Mesendoderm (in vitro differentiated cells): Measurements from ENCODE around the gene TIMP3.

Experiments
- DNase-seq: peaks from one replicate; pipeline ENCODE4 v3.0.0; 2013
- H2AK5ac ChIP-seq: 2 replicates; pipeline ENCODE4 v1.6.1; 2013; ENCODE audit warnings: low read length, inconsistent platforms
- H2BK120ac ChIP-seq: 2 replicates; pipeline ENCODE4 v1.6.1; 2013; ENCODE audit warnings: low read depth, mild to moderate bottlenecking, low read length, moderate library complexity, mixed read lengths
- H2BK15ac ChIP-seq: replicated peaks from 2 replicates; pipeline ENCODE4 v1.6.1; 2013; ENCODE audit warnings: low read depth, mild to moderate bottlenecking, moderate library complexity
- H2BK5ac ChIP-seq: 2 replicates; pipeline ENCODE4 v1.6.1; 2013; ENCODE audit warnings: low read length, inconsistent platforms
- H3K18ac ChIP-seq: 2 replicates; pipeline ENCODE4 v1.6.1; 2013; ENCODE audit warnings: mild to moderate bottlenecking, low read length, mixed read lengths
- H3K23ac ChIP-seq: one replicate; pipeline ENCODE4 v1.6.1; 2013; ENCODE audit warnings: low read length
- H3K27ac ChIP-seq: 2 replicates; pipeline ENCODE4 v1.5.1; 2013; ENCODE audit warnings: low read depth, mild to moderate bottlenecking, inconsistent platforms, low read length, moderate library complexity
- H3K27me3 ChIP-seq: 2 replicates; pipeline ENCODE4 v1.6.1; 2013; ENCODE audit warnings: low read length, control low read depth, mild to moderate bottlenecking, inconsistent platforms; ENCODE audit not compliant: insufficient read depth, poor library complexity
- H3K36me3 ChIP-seq: 2 replicates; pipeline ENCODE4 v1.6.1; 2013; ENCODE audit warnings: low read length, inconsistent platforms; ENCODE audit not compliant: control insufficient read depth, insufficient read depth
- H3K4ac ChIP-seq: one replicate; pipeline ENCODE4 v1.6.1; 2013; ENCODE audit warnings: low read depth, mild to moderate bottlenecking, low read length, moderate library complexity
- H3K4me1 ChIP-seq: 2 replicates; pipeline ENCODE4 v1.6.1; 2013; ENCODE audit warnings: low read depth, low read length, inconsistent platforms; ENCODE audit not compliant: control insufficient read depth
- H3K4me2 ChIP-seq: 2 replicates; pipeline ENCODE4 v1.6.1; 2013; ENCODE audit warnings: low read length
- H3K4me3 ChIP-seq: 2 replicates; pipeline ENCODE4 v1.5.1; 2013; ENCODE audit warnings: mild to moderate bottlenecking, low read length
- H3K56ac ChIP-seq: one replicate; pipeline ENCODE4 v1.6.1; 2013; ENCODE audit warnings: low read length
- H3K79me1 ChIP-seq: 2 replicates; pipeline ENCODE4 v1.6.1; 2013; ENCODE audit warnings: low read length, inconsistent platforms
- H3K79me2 ChIP-seq: 2 replicates; pipeline ENCODE4 v1.6.1; 2013; ENCODE audit warnings: mild to moderate bottlenecking, low read length; ENCODE audit not compliant: control insufficient read depth, insufficient read depth
- H3K9ac ChIP-seq: 2 replicates; pipeline ENCODE4 v1.6.1; 2013; ENCODE audit warnings: low read length, inconsistent platforms
- H4K5ac ChIP-seq: one replicate; pipeline ENCODE4 v1.6.1; 2013; ENCODE audit warnings: low read length
- H4K8ac ChIP-seq: one replicate; pipeline ENCODE4 v1.6.1; 2013; ENCODE audit warnings: low read depth, mild to moderate bottlenecking, control low read depth, low read length, moderate library complexity
- WGBS: extraction: QIAGEN DNeasy Blood & Tissue Kit; methylation state at CpG from one replicate; pipeline ENCODE4 v1.1.7; 2013; ENCODE audit warnings: low lambda C conversion rate, missing lambda C conversion rate; ENCODE audit not compliant: insufficient coverage; ENCODE audit errors: extremely low coverage; 5-methylcytosine and 5-hydroxymethylcytosine counted together

The TIMP3 gene

GRCh38 chr22:32777987-32778386 lies 23.5 kb upstream of the TIMP3 start:
- Histone ChIP-seq H3K79me2 (no peaks in the 10 kb centered on the region), H2BK5ac (no peak overlapping the region), H4K5ac (no peak overlapping the region), H2BK120ac (no peak overlapping the region), H3K4me1 (peaks cover 2% of the 10 kb centered on the region), H3K79me1 (no peaks in the 10 kb centered on the region), H3K4me2 (no peak overlapping the region), H3K18ac (no peak overlapping the region), H3K27me3 (no peaks in the 10 kb centered on the region), H3K4ac (no peak overlapping the region), H4K8ac (no peak overlapping the region), H3K23ac (no peak overlapping the region), H3K56ac (no peak overlapping the region), H2AK5ac (no peak overlapping the region), H2BK15ac (no peak overlapping the region), H3K4me3 (no peak overlapping the region), H3K9ac (no peak overlapping the region), H3K36me3 (no peaks in the 10 kb centered on the region), H3K27ac (no peak overlapping the region)
- DNase-seq: peak; percentile 40
- no CpG with 5 or more reads among the region's 4 CpGs for WGBS

GRCh38 chr22:32780726-32781310 lies 20.7 kb upstream of the TIMP3 start:
- H3K23ac ChIP-seq: no peak overlapping the region
- no peak overlapping the region for H3K18ac ChIP-seq
- H2BK15ac ChIP-seq: no peak overlapping the region
- no peak overlapping the region for H3K27ac ChIP-seq
- H3K56ac ChIP-seq: no peak overlapping the region
- DNase-seq: no peak
- H4K5ac ChIP-seq: no peak overlapping the region
- H3K9ac ChIP-seq: no peak overlapping the region
- no peak overlapping the region for H3K4me3 ChIP-seq
- H2BK120ac ChIP-seq: no peak overlapping the region
- no peaks in the 10 kb centered on the region for H3K79me2 ChIP-seq
- WGBS: no CpG with 5 or more reads among the region's 2 CpGs
- no peak overlapping the region for H2AK5ac ChIP-seq
- H3K79me1 ChIP-seq: no peaks in the 10 kb centered on the region
- no peaks in the 10 kb centered on the region for H3K36me3 ChIP-seq
- H3K4me2 ChIP-seq: no peak overlapping the region
- H4K8ac ChIP-seq: no peak overlapping the region
- no peaks in the 10 kb centered on the region for H3K27me3 ChIP-seq
- H3K4ac ChIP-seq: no peak overlapping the region
- H2BK5ac ChIP-seq: no peak overlapping the region
- H3K4me1 ChIP-seq: peaks cover 2% of the 10 kb centered on the region

GRCh38 chr22:32781695-32782094 lies 19.8 kb upstream of the TIMP3 start:
- H2BK5ac ChIP-seq: no peak overlapping the region
- H3K79me2 ChIP-seq: no peaks in the 10 kb centered on the region
- no peak overlapping the region for H3K4me3 ChIP-seq
- no peak overlapping the region for H2BK120ac ChIP-seq
- H3K4me2 ChIP-seq: no peak overlapping the region
- H2AK5ac ChIP-seq: no peak overlapping the region
- H4K5ac ChIP-seq: no peak overlapping the region
- no peak for DNase-seq
- no peak overlapping the region for H3K9ac ChIP-seq
- H3K56ac ChIP-seq: no peak overlapping the region
- H3K18ac ChIP-seq: no peak overlapping the region
- no CpG with 5 or more reads among the region's 1 CpG for WGBS
- no peak overlapping the region for H2BK15ac ChIP-seq
- peaks cover 2% of the 10 kb centered on the region for H3K4me1 ChIP-seq
- no peaks in the 10 kb centered on the region for H3K27me3 ChIP-seq
- no peak overlapping the region for H3K27ac ChIP-seq
- no peaks in the 10 kb centered on the region for H3K79me1 ChIP-seq
- H3K23ac ChIP-seq: no peak overlapping the region
- H4K8ac ChIP-seq: no peak overlapping the region
- no peaks in the 10 kb centered on the region for H3K36me3 ChIP-seq
- H3K4ac ChIP-seq: no peak overlapping the region

- H3K27me3 ChIP-seq: no peaks in the 10 kb centered on the region
- H4K8ac ChIP-seq: no peak overlapping the region
- no peaks in the 10 kb centered on the region for H3K79me2 ChIP-seq
- H3K4ac ChIP-seq: no peak overlapping the region
- no peak overlapping the region for H2BK120ac ChIP-seq
- H3K18ac ChIP-seq: no peak overlapping the region
- no peak overlapping the region for H2BK15ac ChIP-seq
- H3K23ac ChIP-seq: no peak overlapping the region
- no peak overlapping the region for H3K27ac ChIP-seq
- no peak for DNase-seq
- no peaks in the 10 kb centered on the region for H3K4me1 ChIP-seq
- H3K56ac ChIP-seq: no peak overlapping the region
- no peak overlapping the region for H3K9ac ChIP-seq
- H3K36me3 ChIP-seq: no peaks in the 10 kb centered on the region
- H2AK5ac ChIP-seq: no peak overlapping the region
- H2BK5ac ChIP-seq: no peak overlapping the region
- H3K4me2 ChIP-seq: no peak overlapping the region
- H3K79me1 ChIP-seq: no peaks in the 10 kb centered on the region
- WGBS: no CpG with 5 or more reads among the region's 5 CpGs
- H4K5ac ChIP-seq: no peak overlapping the region
- no peak overlapping the region for H3K4me3 ChIP-seq
Observed at GRCh38 chr22:32785321-32786026, 16.0 kb upstream of the TIMP3 start.

- Histone ChIP-seq H3K4me1 (no peaks in the 10 kb centered on the region), H3K4ac (no peak overlapping the region), H3K27me3 (no peaks in the 10 kb centered on the region), H3K4me2 (no peak overlapping the region), H2BK120ac (no peak overlapping the region), H2BK15ac (no peak overlapping the region), H4K5ac (no peak overlapping the region), H4K8ac (no peak overlapping the region), H3K79me1 (no peaks in the 10 kb centered on the region), H3K36me3 (no peaks in the 10 kb centered on the region), H3K9ac (no peak overlapping the region), H3K4me3 (no peak overlapping the region), H3K56ac (no peak overlapping the region), H3K27ac (no peak overlapping the region), H3K18ac (no peak overlapping the region), H3K79me2 (no peaks in the 10 kb centered on the region), H3K23ac (no peak overlapping the region), H2AK5ac (no peak overlapping the region), H2BK5ac (no peak overlapping the region)
- DNase-seq: no peak
- WGBS: no CpG with 5 or more reads among the region's 2 CpGs
Observed at GRCh38 chr22:32786027-32786418, 15.5 kb upstream of the TIMP3 start.
